Activated CD4-positive, alpha-beta T cell treated with anti-CD3 and anti-CD28 coated beads, Interleukin-2, amount 50 U/mL, for 48 hours (primary cell): ENCODE results near the gene RAB1B.

ENCODE experiments used
- DNase-seq, 2 experiments: peaks; one replicate each; pipeline ENCODE4 v3.0.0-alpha.2; 2020

The RAB1B gene

GRCh38 chr11:66268244-66268951 lies at the start of gene RAB1B:
Gene RAB1B (plus strand): TSS chr11:66268639. CDS start chr11:66268680, 41 bp downstream.
- peak; percentile 99 to 100 for DNase-seq

- DNase-seq: no peak
Measured at GRCh38 chr11:66218846-66219620, 49.4 kb upstream of the RAB1B start.

GRCh38 chr11:66219846-66220565 lies 48.4 kb upstream of the RAB1B start:
- DNase-seq: no peak

- DNase-seq: no peak
Measured at GRCh38 chr11:66220566-66220935, 47.9 kb upstream of the RAB1B start.

GRCh38 chr11:66221012-66221411 lies 47.4 kb upstream of the RAB1B start:
- no peak for DNase-seq

- peak; percentile 15 to 20 for DNase-seq
Measured at GRCh38 chr11:66221726-66222236, 46.7 kb upstream of the RAB1B start.

- DNase-seq: peak; percentile 91 to 95
Measured at GRCh38 chr11:66222358-66223149, 45.9 kb upstream of the RAB1B start.

- no peak for DNase-seq
Measured at GRCh38 chr11:66224226-66224855, 44.1 kb upstream of the RAB1B start.

- no peak for DNase-seq
Measured at GRCh38 chr11:66225066-66225465, 43.4 kb upstream of the RAB1B start.

GRCh38 chr11:66226101-66226500 lies 42.3 kb upstream of the RAB1B start:
- DNase-seq: no peak

GRCh38 chr11:66227700-66228099 lies 40.7 kb upstream of the RAB1B start:
- DNase-seq: no peak

GRCh38 chr11:66228521-66228920 lies 39.9 kb upstream of the RAB1B start:
- DNase-seq: no peak

GRCh38 chr11:66230156-66230555 lies 38.3 kb upstream of the RAB1B start:
- DNase-seq: no peak

- no peak for DNase-seq
Measured at GRCh38 chr11:66230978-66231377, 37.5 kb upstream of the RAB1B start.

GRCh38 chr11:66231561-66231960 lies 36.9 kb upstream of the RAB1B start:
- no peak for DNase-seq

GRCh38 chr11:66232769-66233168 lies 35.7 kb upstream of the RAB1B start:
- no peak for DNase-seq

- DNase-seq: no peak
Measured at GRCh38 chr11:66233301-66233700, 35.1 kb upstream of the RAB1B start.

GRCh38 chr11:66235141-66235540 lies 33.3 kb upstream of the RAB1B start:
- DNase-seq: no peak

- no peak for DNase-seq
Measured at GRCh38 chr11:66237867-66238266, 30.6 kb upstream of the RAB1B start.

- no peak for DNase-seq
Measured at GRCh38 chr11:66238786-66239413, 29.5 kb upstream of the RAB1B start.

- no peak for DNase-seq
Measured at GRCh38 chr11:66239511-66239910, 28.9 kb upstream of the RAB1B start.
